Measurements from ENCODE around the gene ARL2. TPM values are rescaled to one million over a fixed set of nuclear protein-coding genes. Genes with fewer than 3 reads are reported as not detected.
"Not testable (repeated sequence)": the region's sequence is repeated elsewhere in the genome, so short reads cannot be mapped to it uniquely, and the experiment has no call there.

ARL2 gene
- total RNA-seq, 4 donors from 2014 or later: 101 to 260 (median 110) TPM

- WGBS, 2 donors: 88 to 100% methylated on average over 1 of the region's 1 CpG
- DNase-seq (ENCODE audit: low spot score in 2 of 2): no peak
- intact Hi-C loops (cut with DNase I; ENCODE audit: low total_unique reads): no loop called here
Observed at GRCh38 chr11:64999478-64999877, 14.5 kb upstream of the ARL2 start.

GRCh38 chr11:65002706-65003105 lies 11.3 kb upstream of the ARL2 start:
- 63 to 81% methylated on average over 5 of the region's 5 CpGs for WGBS, 2 donors

More at GRCh38 chr11:64999478-64999877, 14.5 kb upstream of the ARL2 start:
- TF ChIP-seq CTCF (IDR thresholded peaks at IDR 0.05) (no peak), POLR2A (IDR thresholded peaks at IDR 0.05) (no peak)
- no peak overlapping the region for H3K4me3 ChIP-seq (ENCODE audit: low read depth, poor library complexity, severe bottlenecking)

DNA sequence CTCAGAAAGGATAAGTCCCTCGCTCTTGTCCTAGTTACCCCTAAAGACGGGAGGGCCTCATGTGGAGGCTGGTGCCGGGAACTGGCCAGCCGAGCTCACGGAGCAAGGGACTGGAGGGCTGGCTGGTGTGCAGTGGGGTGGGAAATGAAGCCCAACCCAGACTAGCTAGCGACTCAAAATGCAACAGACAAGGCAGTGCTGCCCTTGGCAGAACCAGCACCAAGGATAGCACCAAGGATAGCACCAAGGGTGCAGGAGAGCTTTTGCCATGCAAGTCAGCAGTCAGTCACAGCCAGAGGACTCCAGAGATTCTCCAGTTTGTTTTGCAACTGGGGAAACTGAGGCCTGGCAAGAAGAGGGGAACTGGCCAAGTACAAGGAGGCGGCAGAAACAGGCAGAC lies 10.7 kb upstream of the ARL2 start:
- 75% methylated on average over 7 of the region's 7 CpGs for WGBS, 2 donors
- intact Hi-C loops (cut with DNase I; ENCODE audit: low total_unique reads): no loop called here
- no peak for DNase-seq (ENCODE audit: low spot score in 2 of 2)
- no peak for TF ChIP-seq POLR2A (IDR thresholded peaks at IDR 0.05)
- no peak for TF ChIP-seq CTCF (IDR thresholded peaks at IDR 0.05)
- no peak overlapping the region for H3K4me3 ChIP-seq (ENCODE audit: low read depth, poor library complexity, severe bottlenecking)

More at GRCh38 chr11:65002706-65003105, 11.3 kb upstream of the ARL2 start:
- no peak overlapping the region for H3K4me3 ChIP-seq (ENCODE audit: low read depth, poor library complexity, severe bottlenecking)
- TF ChIP-seq POLR2A (IDR thresholded peaks at IDR 0.05) (no peak), CTCF (IDR thresholded peaks at IDR 0.05) (no peak)
- intact Hi-C loops (cut with DNase I; ENCODE audit: low total_unique reads): no loop called here
- no peak for DNase-seq (ENCODE audit: low spot score in 2 of 2)

DNA sequence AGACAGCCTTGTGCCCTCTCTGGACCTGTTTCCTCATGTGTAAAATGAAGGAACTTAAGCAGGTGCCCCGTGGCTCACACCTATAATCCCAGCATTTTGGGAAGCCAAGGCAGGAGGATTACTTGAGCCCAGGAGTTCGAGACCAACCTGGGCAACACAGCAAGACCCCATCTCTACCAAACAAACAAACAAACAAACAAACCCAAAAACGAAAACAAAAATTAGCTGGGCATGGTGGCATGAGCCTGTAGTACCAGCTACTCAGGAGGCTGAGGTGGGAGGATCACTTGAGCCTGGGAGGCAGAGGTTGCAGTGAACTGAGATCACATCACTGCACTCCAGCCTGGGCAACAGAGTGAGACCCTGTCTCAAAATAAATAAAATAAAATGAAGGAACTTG lies 10.0 kb upstream of the ARL2 start:
- intact Hi-C loops (cut with DNase I; ENCODE audit: low total_unique reads); H3K4me3 ChIP-seq (ENCODE audit: low read depth, poor library complexity, severe bottlenecking); DNase-seq (ENCODE audit: low spot score in 2 of 2): not testable (repeated sequence)
- whole genome bisulfite sequencing, 2 donors: 66 to 69% methylated on average over 3 of the region's 3 CpGs

- intact Hi-C loops (cut with DNase I; ENCODE audit: low total_unique reads): no loop called here
- no peak for DNase-seq (ENCODE audit: low spot score in 2 of 2)
- TF ChIP-seq CTCF (IDR thresholded peaks at IDR 0.05) (no peak), POLR2A (IDR thresholded peaks at IDR 0.05) (no peak)
- 68 to 75% methylated on average over 7 of the region's 7 CpGs for WGBS, 2 donors
- H3K4me3 ChIP-seq (ENCODE audit: low read depth, poor library complexity, severe bottlenecking): no peak overlapping the region
Observed at GRCh38 chr11:65008016-65008415, 5.9 kb upstream of the ARL2 start.

- intact Hi-C loops (cut with DNase I; ENCODE audit: low total_unique reads): no loop called here
- no peak overlapping the region for H3K4me3 ChIP-seq (ENCODE audit: low read depth, poor library complexity, severe bottlenecking)
- TF ChIP-seq CTCF (IDR thresholded peaks at IDR 0.05): no peak
- TF ChIP-seq POLR2A (IDR thresholded peaks at IDR 0.05): no peak
- 85 to 97% methylated on average over 2 of the region's 2 CpGs for WGBS, 2 donors
- no peak for DNase-seq (ENCODE audit: low spot score in 2 of 2)
Observed at GRCh38 chr11:65008873-65009272, 5.1 kb upstream of the ARL2 start.
